ENCODE measurements around the gene CDNF. TPM values are rescaled to one million over a fixed set of nuclear protein-coding genes. Genes with fewer than 3 reads are reported as not detected.

The CDNF gene
- total RNA-seq, 2 experiments from 2014 or later: 3.2 to 3.7 TPM

GRCh38 chr10:14815681-14816080 lies 22.2 kb downstream of the CDNF start:
- CTCF ChIA-PET: no interaction called here
- no peak for TF ChIP-seq CTCF (IDR thresholded peaks at IDR 0.05)
- no peaks in the 10 kb centered on the region for H3K9me3 ChIP-seq (ENCODE audit: control insufficient read depth in 1 of 2, insufficient read depth in 1 of 2, low read length in 2 of 2)
- H3K9me3 Mint-ChIP-seq: no peaks in the 10 kb centered on the region
- H3K36me3 ChIP-seq (ENCODE audit: insufficient read depth, low read length): no peaks in the 10 kb centered on the region
- H3K27ac Mint-ChIP-seq: no peak overlapping the region
- ATAC-seq (ENCODE audit: poor library complexity): no peak
- H3K4me1 ChIP-seq (ENCODE audit: insufficient read depth, low read length): peaks cover 6% of the 10 kb centered on the region
- H3K4me1 Mint-ChIP-seq (ENCODE audit: low read depth): peaks cover 14% of the 10 kb centered on the region
- H3K27me3 ChIP-seq (ENCODE audit: control insufficient read depth in 1 of 2, insufficient read depth in 2 of 2, low read length in 2 of 2): no peaks in the 10 kb centered on the region
- H3K4me3 Mint-ChIP-seq: no peak overlapping the region
- intact Hi-C loops (cut with DNase I, micrococcal nuclease): no loop called here
- DNase-seq: no peak
- no peaks in the 10 kb centered on the region for H3K36me3 Mint-ChIP-seq (ENCODE audit: low read depth)
- no peaks in the 10 kb centered on the region for H3K27me3 Mint-ChIP-seq
- no peak overlapping the region for H3K27ac ChIP-seq (ENCODE audit: low read depth in 1 of 2, low read length in 2 of 2)
- POLR2A ChIA-PET: interaction anchor here (0.7 kb wide), 1 partner anchor 22 kb away, joined by 3 read pairs; the partner anchor contains the start of gene CDNF
- no peak overlapping the region for H3K4me3 ChIP-seq (ENCODE audit: low read length)

GRCh38 chr10:14812271-14812670 lies 25.6 kb downstream of the CDNF start:
- Histone ChIP-seq H3K27me3 (ENCODE audit: control insufficient read depth in 1 of 2, insufficient read depth in 2 of 2, low read length in 2 of 2) (no peaks in the 10 kb centered on the region), H3K27ac (ENCODE audit: low read depth in 1 of 2, low read length in 2 of 2) (no peak overlapping the region), H3K4me1 (ENCODE audit: insufficient read depth, low read length) (peaks cover 6% of the 10 kb centered on the region), H3K9me3 (ENCODE audit: control insufficient read depth in 1 of 2, insufficient read depth in 1 of 2, low read length in 2 of 2) (no peaks in the 10 kb centered on the region), H3K4me3 (ENCODE audit: low read length) (no peak overlapping the region), H3K36me3 (ENCODE audit: insufficient read depth, low read length) (no peaks in the 10 kb centered on the region)
- Mint-ChIP-seq H3K27ac (no peak overlapping the region), H3K4me3 (no peak overlapping the region), H3K4me1 (ENCODE audit: low read depth) (peaks cover 14% of the 10 kb centered on the region), H3K27me3 (no peaks in the 10 kb centered on the region), H3K9me3 (no peaks in the 10 kb centered on the region), H3K36me3 (ENCODE audit: low read depth) (no peaks in the 10 kb centered on the region)
- POLR2A ChIA-PET: interaction anchor here (1.1 kb wide), 1 partner anchor 26 kb away, joined by 3 read pairs; the partner anchor contains the start of genes CDNF, HSPA14 and MSANTD7
- TF ChIP-seq CTCF (IDR thresholded peaks at IDR 0.05): no peak
- CTCF ChIA-PET: no interaction called here
- ATAC-seq (ENCODE audit: poor library complexity) (peak; percentile 46), DNase-seq (peak in 2 of 14 experiments; percentile 7 to 12)
- intact Hi-C loops (cut with DNase I, micrococcal nuclease): loop anchor here in 1 of 2 experiments (5.0 kb wide), 1 partner anchor 185 kb away; no protein-coding TSS in a partner anchor

- H3K4me1 Mint-ChIP-seq (ENCODE audit: low read depth): peaks cover 14% of the 10 kb centered on the region
- no peak for DNase-seq
- no peak for TF ChIP-seq CTCF (IDR thresholded peaks at IDR 0.05)
- CTCF ChIA-PET: no interaction called here
- no peak overlapping the region for H3K4me3 Mint-ChIP-seq
- no peak overlapping the region for H3K27ac Mint-ChIP-seq
- intact Hi-C loops (cut with DNase I, micrococcal nuclease): loop anchor here in 1 of 2 experiments (5.0 kb wide), 1 partner anchor 184 kb away; no protein-coding TSS in a partner anchor
- no peaks in the 10 kb centered on the region for H3K27me3 Mint-ChIP-seq
- H3K9me3 Mint-ChIP-seq: no peaks in the 10 kb centered on the region
- peaks cover 6% of the 10 kb centered on the region for H3K4me1 ChIP-seq (ENCODE audit: insufficient read depth, low read length)
- H3K27ac ChIP-seq (ENCODE audit: low read depth in 1 of 2, low read length in 2 of 2): no peak overlapping the region
- no peaks in the 10 kb centered on the region for H3K36me3 Mint-ChIP-seq (ENCODE audit: low read depth)
- H3K36me3 ChIP-seq (ENCODE audit: insufficient read depth, low read length): no peaks in the 10 kb centered on the region
- no peak overlapping the region for H3K4me3 ChIP-seq (ENCODE audit: low read length)
- POLR2A ChIA-PET: interaction anchor here (1.1 kb wide), 1 partner anchor 27 kb away, joined by 3 read pairs; the partner anchor contains the start of genes CDNF, HSPA14 and MSANTD7
- H3K27me3 ChIP-seq (ENCODE audit: control insufficient read depth in 1 of 2, insufficient read depth in 2 of 2, low read length in 2 of 2): no peaks in the 10 kb centered on the region
- no peak for ATAC-seq (ENCODE audit: poor library complexity)
- H3K9me3 ChIP-seq (ENCODE audit: control insufficient read depth in 1 of 2, insufficient read depth in 1 of 2, low read length in 2 of 2): no peaks in the 10 kb centered on the region
These were observed 26.6 kb downstream of the CDNF start for GRCh38 chr10:14810969-14811953.

Measured in CD4-positive, alpha-beta T cell (primary cell).